AG04450 (cell line): Measurements from ENCODE around the gene CFAP77. TPM values are rescaled to one million over a fixed set of nuclear protein-coding genes. Genes with fewer than 3 reads are reported as not detected.

ENCODE experiments used
- CTCF ChIA-PET: fragments of 300-600, 350-600 bp; formaldehyde crosslinking; extraction: SDS; loops from one replicate; lab custom pipeline; 2022; ENCODE audit warnings: antibody characterized with exemption, inconsistent platforms; lab: Charles Lee
- POLR2A ChIA-PET: fragments of 350-600 bp; formaldehyde crosslinking; extraction: SDS; loops from one replicate; lab custom pipeline; 2021; ENCODE audit warnings: antibody characterized with exemption, inconsistent platforms; lab: Yijun Ruan, JAX
- DNase-seq: peaks from one replicate; pipeline ENCODE4 v3.0.0-alpha.2; 2011; ENCODE audit warnings: low read depth, low spot score
- H3K27ac ChIP-seq: one replicate; pipeline ENCODE4 v1.5.1; 2012; ENCODE audit warnings: low read depth, low read length, control low read depth
- H3K27me3 ChIP-seq: one replicate; pipeline ENCODE4 v1.6.0; 2012; ENCODE audit warnings: low read length; ENCODE audit not compliant: control insufficient read depth, insufficient read depth
- H3K4me3 ChIP-seq: 2 replicates; pipeline ENCODE4 v1.5.1; 2011; ENCODE audit warnings: mild to moderate bottlenecking, low read depth, low read length, control low read depth
- H3K9me3 ChIP-seq: 2 replicates; pipeline ENCODE4 v1.5.1; 2012; ENCODE audit warnings: low read length; ENCODE audit not compliant: control insufficient read depth, insufficient read depth
- polyA plus RNA-seq: library from polyadenylated mRNA; depleted of rRNA; stranded (reverse); fragments of >200 nt; gene quantifications from 2 replicates; pipeline ENCODE4 v1.2.3, GENCODE V29; 2011
- TF ChIP-seq, protein P1 (sequence below): IDR thresholded peaks from 2 replicates; pipeline ENCODE4 v1.5.1; 2011; ENCODE audit warnings: low read depth, low read length, control low read depth, inconsistent platforms

The CFAP77 gene
- polyA plus RNA-seq, 1 experiment = not detected

DNA sequence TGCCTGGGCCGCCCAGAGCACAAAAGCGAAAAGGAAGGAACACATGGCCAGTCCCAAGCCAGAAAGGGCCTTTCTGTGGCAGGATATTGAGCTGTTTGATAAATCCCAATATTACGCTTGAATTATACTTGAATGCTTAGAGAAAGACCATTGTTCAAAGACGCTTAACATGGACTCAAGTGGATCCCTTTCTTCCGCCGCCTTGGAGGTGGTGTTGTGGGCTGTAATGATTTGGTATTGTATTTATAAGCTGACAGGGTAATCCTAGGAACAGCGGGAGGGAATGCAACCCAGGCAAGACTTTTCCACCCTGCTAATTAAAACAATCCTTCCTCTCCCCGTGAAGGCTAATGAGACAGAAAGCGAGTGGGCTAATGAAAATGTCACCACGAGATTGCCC lies 24.9 kb downstream of the CFAP77 start:
- Histone ChIP-seq H3K27me3 (peaks cover 13% of the 10 kb centered on the region), H3K4me3 (no peak overlapping the region), H3K9me3 (no peaks in the 10 kb centered on the region), H3K27ac (no peak overlapping the region)
- DNase-seq = no peak
- CTCF ChIA-PET = no interaction called here
- POLR2A ChIA-PET = no interaction called here
- TF ChIP-seq, protein P1, sequence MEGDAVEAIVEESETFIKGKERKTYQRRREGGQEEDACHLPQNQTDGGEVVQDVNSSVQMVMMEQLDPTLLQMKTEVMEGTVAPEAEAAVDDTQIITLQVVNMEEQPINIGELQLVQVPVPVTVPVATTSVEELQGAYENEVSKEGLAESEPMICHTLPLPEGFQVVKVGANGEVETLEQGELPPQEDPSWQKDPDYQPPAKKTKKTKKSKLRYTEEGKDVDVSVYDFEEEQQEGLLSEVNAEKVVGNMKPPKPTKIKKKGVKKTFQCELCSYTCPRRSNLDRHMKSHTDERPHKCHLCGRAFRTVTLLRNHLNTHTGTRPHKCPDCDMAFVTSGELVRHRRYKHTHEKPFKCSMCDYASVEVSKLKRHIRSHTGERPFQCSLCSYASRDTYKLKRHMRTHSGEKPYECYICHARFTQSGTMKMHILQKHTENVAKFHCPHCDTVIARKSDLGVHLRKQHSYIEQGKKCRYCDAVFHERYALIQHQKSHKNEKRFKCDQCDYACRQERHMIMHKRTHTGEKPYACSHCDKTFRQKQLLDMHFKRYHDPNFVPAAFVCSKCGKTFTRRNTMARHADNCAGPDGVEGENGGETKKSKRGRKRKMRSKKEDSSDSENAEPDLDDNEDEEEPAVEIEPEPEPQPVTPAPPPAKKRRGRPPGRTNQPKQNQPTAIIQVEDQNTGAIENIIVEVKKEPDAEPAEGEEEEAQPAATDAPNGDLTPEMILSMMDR = no peak

DNA sequence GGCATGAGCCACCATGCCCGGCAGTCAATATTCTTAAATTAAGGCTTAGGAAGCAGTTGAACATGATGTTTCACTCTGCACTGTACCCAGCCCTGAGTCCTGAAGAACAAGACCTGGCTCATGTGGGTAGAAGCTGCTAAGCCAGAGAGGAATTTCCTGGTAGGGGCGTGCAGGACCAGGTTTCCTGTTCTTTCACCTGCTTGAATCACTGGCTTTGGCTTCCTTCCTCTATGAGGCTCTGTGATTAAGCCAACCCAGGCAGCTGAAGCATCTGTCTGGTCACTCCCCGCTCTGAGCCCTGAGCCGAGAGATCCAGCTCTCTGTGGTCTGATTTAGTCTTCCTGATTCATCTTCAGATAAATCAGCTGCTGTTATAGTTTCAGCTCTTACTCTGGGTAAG lies 29.1 kb downstream of the CFAP77 start:
- Histone ChIP-seq H3K9me3 (no peaks in the 10 kb centered on the region), H3K27ac (no peak overlapping the region), H3K27me3 (peaks cover 21% of the 10 kb centered on the region), H3K4me3 (no peak overlapping the region)
- DNase-seq = no peak
- ChIA-PET POLR2A (no interaction called here), CTCF (no interaction called here)
- TF ChIP-seq, protein P1 = no peak

DNA sequence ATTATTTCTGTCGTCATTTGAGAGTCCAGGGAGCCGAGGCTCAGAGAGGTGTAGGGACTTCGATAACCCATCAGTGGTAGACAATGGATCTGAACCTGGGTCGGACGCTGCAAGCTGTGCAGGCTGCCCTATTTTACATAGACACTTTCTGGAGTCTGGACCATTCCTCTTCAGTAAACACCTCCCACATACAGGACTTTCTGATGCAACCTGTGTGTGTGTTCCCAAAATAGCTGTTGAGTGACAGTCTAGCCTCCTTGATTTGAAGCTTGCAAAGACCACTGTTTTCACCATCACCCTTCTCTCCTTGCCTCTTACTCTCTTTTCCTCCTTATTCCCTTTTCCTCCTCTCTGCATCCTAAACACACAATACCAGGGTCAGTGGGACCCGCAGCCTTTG lies 30.7 kb downstream of the CFAP77 start:
- H3K27ac ChIP-seq = no peak overlapping the region
- ChIA-PET CTCF (no interaction called here), POLR2A (no interaction called here)
- DNase-seq = no peak
- no peaks in the 10 kb centered on the region for H3K9me3 ChIP-seq
- H3K4me3 ChIP-seq = no peak overlapping the region
- TF ChIP-seq, protein P1 = no peak
- peaks cover 17% of the 10 kb centered on the region for H3K27me3 ChIP-seq

DNA sequence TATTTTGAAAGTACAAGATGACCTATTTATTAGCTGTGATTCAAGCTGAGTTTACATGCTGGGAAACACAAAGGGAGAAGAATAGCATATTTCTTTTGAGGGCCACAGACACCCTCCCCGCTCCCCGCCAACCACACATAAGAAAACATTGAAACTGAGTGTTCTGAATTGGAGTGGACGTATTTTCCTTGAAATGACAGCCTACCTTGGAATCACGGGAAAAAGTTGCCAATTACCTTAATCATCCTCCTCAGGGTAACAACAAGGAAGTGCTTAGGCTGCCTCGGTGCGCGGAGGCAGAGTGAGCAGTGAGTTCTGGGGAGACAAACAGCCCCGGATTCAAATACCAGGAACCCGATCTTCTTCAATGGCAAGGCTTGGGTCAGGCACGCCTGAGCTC lies 31.4 kb downstream of the CFAP77 start:
- no peak overlapping the region for H3K4me3 ChIP-seq
- TF ChIP-seq, protein P1 = no peak
- H3K27ac ChIP-seq = no peak overlapping the region
- ChIA-PET POLR2A (no interaction called here), CTCF (no interaction called here)
- H3K9me3 ChIP-seq = no peaks in the 10 kb centered on the region
- peaks cover 17% of the 10 kb centered on the region for H3K27me3 ChIP-seq
- no peak for DNase-seq

DNA sequence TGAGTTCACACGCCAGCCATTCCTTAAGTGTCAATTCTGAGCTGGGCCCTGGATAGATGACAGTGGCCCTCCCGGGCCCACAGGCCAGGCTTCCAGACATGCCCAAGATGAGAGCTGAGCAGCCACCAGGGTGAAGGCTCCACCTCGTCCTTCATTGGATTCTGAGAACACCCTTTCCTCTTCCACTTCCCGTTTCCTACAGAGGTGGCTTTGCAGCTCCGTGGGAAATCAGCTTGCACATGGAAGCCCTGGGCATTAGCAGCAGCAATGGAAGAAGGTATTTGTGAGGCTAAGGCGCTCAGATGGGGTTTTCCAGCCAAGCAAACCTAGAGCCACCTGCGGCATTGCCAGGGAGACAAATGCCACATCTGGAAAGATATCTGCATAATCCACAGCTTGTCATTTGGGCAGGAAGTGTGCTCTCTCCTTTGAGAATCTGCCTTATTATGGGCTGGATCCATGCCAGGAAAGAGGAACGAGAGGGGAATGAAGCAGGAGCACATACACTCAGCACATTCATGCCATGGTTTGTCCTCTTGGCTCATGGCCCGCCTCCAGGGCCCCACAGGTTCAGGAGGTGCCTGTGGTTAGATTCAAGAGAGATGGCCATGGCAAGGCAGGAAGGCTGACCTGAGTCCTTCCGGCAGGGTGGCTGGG lies 34.1 kb downstream of the CFAP77 start:
- ChIA-PET POLR2A (no interaction called here), CTCF (no interaction called here)
- Histone ChIP-seq H3K27ac (no peak overlapping the region), H3K9me3 (no peaks in the 10 kb centered on the region), H3K27me3 (peaks cover 20% of the 10 kb centered on the region), H3K4me3 (no peak overlapping the region)
- DNase-seq = no peak
- TF ChIP-seq, protein P1 = no peak
